Loucy (cell line): ENCODE data around the gene CFAP54.

Experiments
- H2AFZ ChIP-seq: fragments of 200-600 bp; sonication (generic); 2 replicates; pipeline ENCODE4 v1.6.0; 2016; ENCODE audit warnings: antibody characterized with exemption, mild to moderate bottlenecking, low read length, moderate library complexity
- H3F3A ChIP-seq: fragments of 200-600 bp; 2 replicates; pipeline ENCODE4 v1.6.0; 2016; ENCODE audit warnings: antibody characterized with exemption, low read depth, mild to moderate bottlenecking
- H3K27me3 ChIP-seq: fragments of 200-600 bp; sonication (generic); 2 replicates; pipeline ENCODE4 v1.6.1; 2014; ENCODE audit warnings: low read length, mild to moderate bottlenecking; ENCODE audit not compliant: insufficient read depth, poor library complexity, severe bottlenecking
- H3K36me3 ChIP-seq: fragments of 200-600 bp; sonication (generic); 2 replicates; pipeline ENCODE4 v1.6.1; 2016; ENCODE audit warnings: low read length; ENCODE audit not compliant: insufficient read depth
- H3K4me1 ChIP-seq: fragments of 200-600 bp; sonication (generic); 2 replicates; pipeline ENCODE4 v1.5.1; 2014; ENCODE audit warnings: low read length, mild to moderate bottlenecking; ENCODE audit not compliant: insufficient read depth, poor library complexity, severe bottlenecking
- H3K4me2 ChIP-seq: fragments of 200-600 bp; sonication (generic); 2 replicates; pipeline ENCODE4 v1.6.0; 2014; ENCODE audit warnings: antibody characterized with exemption, low read length, low read depth, mild to moderate bottlenecking; ENCODE audit not compliant: poor library complexity, severe bottlenecking
- H3K4me3 ChIP-seq: fragments of 200-600 bp; sonication (generic); 2 replicates; pipeline ENCODE4 v1.5.1; 2014; ENCODE audit warnings: low read length, mild to moderate bottlenecking, mixed read lengths; ENCODE audit not compliant: poor library complexity, severe bottlenecking
- H3K79me2 ChIP-seq: fragments of 200-600 bp; sonication (generic); 2 replicates; pipeline ENCODE4 v1.6.1; 2014; ENCODE audit warnings: low read length; ENCODE audit not compliant: insufficient read depth
- H3K9ac ChIP-seq: fragments of 200-600 bp; sonication (generic); 2 replicates; pipeline ENCODE4 v1.6.0; 2014; ENCODE audit warnings: mild to moderate bottlenecking, low read depth, low read length, moderate library complexity; ENCODE audit not compliant: poor library complexity, severe bottlenecking
- H3K9me2 ChIP-seq: fragments of 200-600 bp; sonication (generic); replicated peaks from 2 replicates; pipeline ENCODE4 v1.6.1; 2016; ENCODE audit warnings: low read depth, low read length, mixed read lengths
- H3K9me3 ChIP-seq: fragments of 200-600 bp; sonication (generic); 2 replicates; pipeline ENCODE4 v1.6.1; 2014; ENCODE audit warnings: mild to moderate bottlenecking, antibody characterized with exemption, low read length, low read depth; ENCODE audit not compliant: insufficient read depth
- H4K20me1 ChIP-seq: fragments of 200-600 bp; sonication (generic); 2 replicates; pipeline ENCODE4 v1.6.0; 2014; ENCODE audit warnings: antibody characterized with exemption, low read length, mild to moderate bottlenecking; ENCODE audit not compliant: insufficient read depth, poor library complexity, severe bottlenecking
- EZH2phosphoT487 ChIP-seq: fragments of 200-600 bp; IDR thresholded peaks from 2 replicates; pipeline ENCODE4 v1.6.1; 2018; ENCODE audit warnings: antibody characterized with exemption, mild to moderate bottlenecking, moderate library complexity, borderline replicate concordance
- TF ChIP-seq, protein P1 (sequence below): fragments of 200-600 bp; sonication (generic); conservative IDR thresholded peaks from 2 replicates; pipeline ENCODE4 v1.5.1; 2014; ENCODE audit warnings: mild to moderate bottlenecking, antibody characterized with exemption, low read length

CFAP54 gene

DNA sequence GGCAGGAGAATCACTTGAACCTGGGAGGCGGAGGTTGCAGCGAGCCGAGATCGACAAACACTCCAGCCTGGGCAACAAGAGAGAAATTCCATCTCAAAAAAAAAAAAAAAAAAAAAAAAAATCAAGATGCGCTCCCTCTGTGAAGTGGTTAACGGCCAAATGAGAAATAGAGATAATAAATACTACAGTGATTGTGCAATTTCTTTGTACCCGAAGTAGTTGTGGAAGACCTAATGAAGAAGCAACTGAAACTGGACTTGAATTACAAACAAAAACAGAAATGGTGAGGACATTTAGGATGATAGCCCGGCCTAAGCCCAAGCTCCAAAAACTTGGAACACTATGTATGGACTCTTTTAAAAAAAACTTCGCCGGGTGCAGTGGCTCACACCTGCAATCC lies 45.0 kb upstream of the CFAP54 start:
- Histone ChIP-seq H3K4me3 (no peak overlapping the region), H4K20me1 (no peaks in the 10 kb centered on the region), H3K27me3 (no peaks in the 10 kb centered on the region), H3K9me3 (no peaks in the 10 kb centered on the region; the same call in 1 of the 2 replicates), H2AFZ (no peak overlapping the region), H3K79me2 (no peaks in the 10 kb centered on the region), H3K9ac (no peak overlapping the region), H3K4me1 (peaks cover 35% of the 10 kb centered on the region), H3K9me2 (no peaks in the 10 kb centered on the region), H3F3A (peaks cover 11% of the 10 kb centered on the region), H3K4me2 (no peak overlapping the region), H3K36me3 (no peaks in the 10 kb centered on the region)
- no peak for TF ChIP-seq EZH2phosphoT487
- TF ChIP-seq, protein P1, sequence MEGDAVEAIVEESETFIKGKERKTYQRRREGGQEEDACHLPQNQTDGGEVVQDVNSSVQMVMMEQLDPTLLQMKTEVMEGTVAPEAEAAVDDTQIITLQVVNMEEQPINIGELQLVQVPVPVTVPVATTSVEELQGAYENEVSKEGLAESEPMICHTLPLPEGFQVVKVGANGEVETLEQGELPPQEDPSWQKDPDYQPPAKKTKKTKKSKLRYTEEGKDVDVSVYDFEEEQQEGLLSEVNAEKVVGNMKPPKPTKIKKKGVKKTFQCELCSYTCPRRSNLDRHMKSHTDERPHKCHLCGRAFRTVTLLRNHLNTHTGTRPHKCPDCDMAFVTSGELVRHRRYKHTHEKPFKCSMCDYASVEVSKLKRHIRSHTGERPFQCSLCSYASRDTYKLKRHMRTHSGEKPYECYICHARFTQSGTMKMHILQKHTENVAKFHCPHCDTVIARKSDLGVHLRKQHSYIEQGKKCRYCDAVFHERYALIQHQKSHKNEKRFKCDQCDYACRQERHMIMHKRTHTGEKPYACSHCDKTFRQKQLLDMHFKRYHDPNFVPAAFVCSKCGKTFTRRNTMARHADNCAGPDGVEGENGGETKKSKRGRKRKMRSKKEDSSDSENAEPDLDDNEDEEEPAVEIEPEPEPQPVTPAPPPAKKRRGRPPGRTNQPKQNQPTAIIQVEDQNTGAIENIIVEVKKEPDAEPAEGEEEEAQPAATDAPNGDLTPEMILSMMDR, result no peak

DNA sequence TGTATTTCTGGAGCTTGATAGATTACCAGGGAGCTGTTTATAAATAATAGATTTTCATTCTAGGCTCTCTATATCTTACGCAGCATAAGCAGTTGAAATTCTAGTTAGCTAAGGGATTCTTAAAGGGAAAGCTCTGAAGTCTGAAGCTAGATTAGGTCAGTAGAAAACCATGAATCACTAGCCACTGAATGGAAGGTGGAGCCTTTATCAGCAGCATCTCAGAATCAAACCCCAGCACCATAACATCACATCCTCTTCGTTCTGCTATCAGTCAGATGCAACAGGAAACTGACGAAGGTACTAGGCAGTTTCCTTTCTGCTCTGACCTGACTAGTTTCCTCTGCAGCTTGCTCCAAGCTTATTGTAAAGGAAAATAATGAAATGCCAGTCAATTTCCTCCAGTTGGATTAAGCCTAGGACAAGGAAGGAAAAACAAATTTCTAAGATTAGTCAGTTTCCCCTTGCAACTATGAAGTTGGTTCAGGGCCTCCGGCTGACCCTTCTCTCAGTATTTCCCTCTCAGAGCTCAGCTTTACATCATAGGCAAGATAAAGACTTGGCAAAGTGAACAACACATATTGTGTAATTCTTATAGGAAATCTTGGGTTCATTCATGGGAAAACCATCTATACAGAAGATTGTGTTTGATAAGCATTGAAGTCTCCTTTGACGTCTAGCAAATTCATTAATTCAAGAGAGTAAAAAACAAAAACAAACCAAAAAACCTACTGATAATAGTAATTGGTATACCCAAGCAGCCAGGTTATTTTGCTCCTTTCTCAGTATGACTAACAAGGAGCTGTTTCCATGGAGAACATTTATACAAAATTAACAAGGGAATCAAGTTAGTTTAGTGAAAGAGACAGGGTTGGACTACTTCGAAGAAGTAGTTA lies 43.4 kb upstream of the CFAP54 start:
- Histone ChIP-seq H3K27me3 (no peaks in the 10 kb centered on the region), H3K36me3 (no peaks in the 10 kb centered on the region), H3K9ac (peak overlapping the region; percentile 69), H3K79me2 (no peaks in the 10 kb centered on the region), H2AFZ (peak overlapping the region; percentile 4; the same call in 1 of the 2 replicates), H4K20me1 (no peaks in the 10 kb centered on the region), H3K9me2 (no peaks in the 10 kb centered on the region), H3K4me2 (peak overlapping the region; percentile 90), H3F3A (peaks cover 11% of the 10 kb centered on the region), H3K9me3 (no peaks in the 10 kb centered on the region), H3K4me3 (peak overlapping the region; percentile 64), H3K4me1 (peaks cover 35% of the 10 kb centered on the region)
- TF ChIP-seq, protein P1, result no peak
- no peak for TF ChIP-seq EZH2phosphoT487

DNA sequence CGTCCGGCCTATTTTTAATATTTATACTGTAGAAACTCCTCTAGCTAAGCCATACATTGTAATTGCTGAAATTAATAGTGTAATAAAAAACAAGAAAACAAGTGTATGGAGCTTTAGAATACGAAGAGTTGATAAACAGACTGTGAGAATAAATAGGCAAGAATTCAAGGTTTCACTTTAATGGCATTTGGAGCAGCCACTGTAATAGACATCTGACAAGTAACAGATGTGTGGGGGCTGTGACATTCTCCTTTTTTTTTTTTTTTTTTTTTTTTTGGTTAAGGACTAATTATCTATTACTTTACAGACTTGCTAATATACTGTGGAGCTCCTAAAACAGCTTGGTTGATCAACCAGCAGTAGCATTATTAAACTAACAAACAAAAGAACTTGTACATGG lies 42.1 kb upstream of the CFAP54 start:
- H3F3A ChIP-seq, result peaks cover 11% of the 10 kb centered on the region
- no peaks in the 10 kb centered on the region for H3K9me2 ChIP-seq
- H3K4me3 ChIP-seq, result no peak overlapping the region
- H3K9ac ChIP-seq, result no peak overlapping the region
- H3K4me1 ChIP-seq, result peaks cover 35% of the 10 kb centered on the region
- no peaks in the 10 kb centered on the region for H3K27me3 ChIP-seq
- H3K79me2 ChIP-seq, result no peaks in the 10 kb centered on the region
- TF ChIP-seq, protein P1, result no peak
- no peak for TF ChIP-seq EZH2phosphoT487
- H4K20me1 ChIP-seq, result no peaks in the 10 kb centered on the region
- no peaks in the 10 kb centered on the region for H3K36me3 ChIP-seq
- no peak overlapping the region for H3K4me2 ChIP-seq
- no peaks in the 10 kb centered on the region for H3K9me3 ChIP-seq
- H2AFZ ChIP-seq, result no peak overlapping the region
